Endothelial cell of umbilical vein (primary cell): ENCODE data around the gene MAST4. TPM values are rescaled to one million over a fixed set of nuclear protein-coding genes. Genes with fewer than 3 reads are reported as not detected.

Experiments
- BruUV-seq: library from RNA; stranded (reverse); fragments of 400-500 nt; replicated peaks from 2 replicates; lab custom pipeline; 2021; lab: Mats Ljungman, UMichigan
- CTCF ChIA-PET: fragments of 300-600, 350-600 bp; sonication (Branson Sonifier 250); formaldehyde crosslinking; loops from one replicate; lab custom pipeline; 2021; ENCODE audit warnings: antibody characterized with exemption, inconsistent platforms; lab: Charles Lee
- POLR2A ChIA-PET: fragments of 300-600, 350-600 bp; sonication (Branson Sonifier 250); formaldehyde crosslinking; loops from one replicate; lab custom pipeline; 2021; ENCODE audit warnings: antibody characterized with exemption, inconsistent platforms; lab: Charles Lee
- DNase-seq: peaks from one replicate; pipeline ENCODE4 v3.0.0-alpha.2; 2011; ENCODE audit warnings: low read depth, low spot score
- FAIRE-seq: peaks from 2 replicates; lab custom pipeline; 2011; peaks lifted over from hg19 to GRCh38; lab: Jason Lieb, UNC
- H2AFZ ChIP-seq: 2 replicates; pipeline ENCODE4 v1.6.0; 2012; ENCODE audit warnings: low read depth, low read length, control low read depth, inconsistent platforms
- H3K27ac ChIP-seq: 2 replicates; pipeline ENCODE4 v1.5.1; 2011; ENCODE audit warnings: low read depth, mild to moderate bottlenecking, control low read depth, low read length, moderate library complexity; ENCODE audit not compliant: insufficient read depth
- H3K27me3 ChIP-seq, 2 experiments: 2 replicates each; pipeline versions ENCODE4 v1.6.0 to v1.6.1; 2011; ENCODE audit warnings: low read length in 2 of 2, mixed read lengths in 1 of 2; ENCODE audit not compliant: control insufficient read depth in 2 of 2, insufficient read depth in 2 of 2
- H3K36me3 ChIP-seq, 2 experiments: 2 replicates in 1 of 2; 3 replicates in 1 of 2; pipeline ENCODE4 v1.5.1; 2011; ENCODE audit warnings: low read length in 2 of 2, mild to moderate bottlenecking in 1 of 2, moderate library complexity in 1 of 2; ENCODE audit not compliant: control insufficient read depth in 2 of 2, insufficient read depth in 2 of 2; ENCODE audit errors: extremely low read depth in 1 of 2
- H3K4me1 ChIP-seq: 3 replicates; pipeline ENCODE4 v1.5.1; 2011; ENCODE audit warnings: mild to moderate bottlenecking, low read length; ENCODE audit not compliant: control insufficient read depth, insufficient read depth; ENCODE audit errors: extremely low read depth
- H3K4me2 ChIP-seq: 2 replicates; pipeline ENCODE4 v1.6.1; 2011; ENCODE audit warnings: low read length, control low read depth, mixed read lengths; ENCODE audit not compliant: insufficient read depth
- H3K4me3 ChIP-seq, 3 experiments: fragments of 200-600 bp in 1 of 3; sonication (generic), shearing (Covaris generic) in 1 of 3; replicated peaks in 1 of 3; 2 replicates each; pipeline ENCODE4 v1.5.1; 2011 to 2016; ENCODE audit warnings: control low read depth in 3 of 3, low read length in 3 of 3, mild to moderate bottlenecking in 2 of 3, inconsistent platforms in 1 of 3, low read depth in 1 of 3, moderate library complexity in 1 of 3; ENCODE audit not compliant: insufficient read depth in 1 of 3
- H3K79me2 ChIP-seq: 2 replicates; pipeline ENCODE4 v1.6.0; 2012; ENCODE audit warnings: low read length, inconsistent platforms; ENCODE audit not compliant: control insufficient read depth, insufficient read depth
- H3K9ac ChIP-seq: replicated peaks from 2 replicates; pipeline ENCODE3; 2011; ENCODE audit warnings: low read length, control low read depth; ENCODE audit not compliant: insufficient read depth; ENCODE audit errors: extremely low read depth
- H3K9me1 ChIP-seq: replicated peaks from 3 replicates; pipeline ENCODE4 v1.6.0; 2011; ENCODE audit warnings: mild to moderate bottlenecking, low read length; ENCODE audit not compliant: control insufficient read depth, insufficient read depth; ENCODE audit errors: extremely low read depth
- H3K9me3 ChIP-seq: replicated peaks from 2 replicates; pipeline ENCODE4 v1.5.1; 2012; ENCODE audit warnings: low read length, inconsistent platforms; ENCODE audit not compliant: control insufficient read depth, insufficient read depth
- H4K20me1 ChIP-seq: replicated peaks from 2 replicates; pipeline ENCODE3; 2011; ENCODE audit warnings: mild to moderate bottlenecking, low read length; ENCODE audit not compliant: control insufficient read depth, insufficient read depth; ENCODE audit errors: extremely low read depth
- EZH2 ChIP-seq: IDR thresholded peaks from 2 replicates; pipeline ENCODE4 v1.6.1; 2012; ENCODE audit warnings: borderline replicate concordance, low read depth, mild to moderate bottlenecking, moderate library complexity, low read length, inconsistent platforms; ENCODE audit not compliant: severe bottlenecking
- FOS ChIP-seq: IDR thresholded peaks from 2 replicates; pipeline ENCODE4 v1.6.1; 2011; ENCODE audit warnings: mild to moderate bottlenecking, low read length, moderate library complexity, borderline replicate concordance; ENCODE audit not compliant: insufficient read depth
- GATA2 ChIP-seq: IDR thresholded peaks from 2 replicates; pipeline ENCODE4 v1.7.0; 2011; ENCODE audit warnings: low read depth, mild to moderate bottlenecking, moderate library complexity, mixed read lengths, low read length; ENCODE audit not compliant: insufficient read length, insufficient read depth
- JUN ChIP-seq: IDR thresholded peaks from 2 replicates; pipeline ENCODE4 v1.6.1; 2011; ENCODE audit warnings: borderline replicate concordance, low read depth; ENCODE audit not compliant: insufficient read length, insufficient read depth
- MAX ChIP-seq: IDR thresholded peaks from 2 replicates; pipeline ENCODE4 v1.6.1; 2011; ENCODE audit not compliant: insufficient read depth, insufficient read length
- MYC ChIP-seq: IDR thresholded peaks from one replicate; pipeline ENCODE4 v1.6.1; 2011; ENCODE audit warnings: mild to moderate bottlenecking, low read depth, low read length
- POLR2A ChIP-seq: IDR thresholded peaks from 2 replicates; pipeline ENCODE4 v1.6.1; 2012; ENCODE audit warnings: low read depth, mild to moderate bottlenecking, control low read depth, low read length
- POLR2AphosphoS5 ChIP-seq: IDR thresholded peaks from 2 replicates; pipeline ENCODE4 v1.6.1; 2012; ENCODE audit warnings: low read depth, mild to moderate bottlenecking, control low read depth, low read length, moderate library complexity; ENCODE audit not compliant: insufficient read depth
- dilution Hi-C: fragments of 300-500 bp; cut with MboI; formaldehyde crosslinking; loops from one replicate; pipeline ENCODE4 v1.15.0; 2019; ENCODE audit warnings: low sequenced_read_pairs; ENCODE audit not compliant: extremely low pct_ligation_motif_present
- intact Hi-C: fragments of 100-400 bp; cut with micrococcal nuclease; formaldehyde crosslinking; loops from one replicate; pipeline ENCODE4 v1.10.0; 2022
- polyA plus RNA-seq, 4 experiments: library from polyadenylated mRNA; depleted of rRNA in 3 of 4; stranded (reverse) in 3 of 4; unstranded in 1 of 4; fragments of >200 nt; gene quantifications; 2 replicates each; pipeline versions ENCODE4 v1.2.1 to v1.2.3, GENCODE V29; 2011 to 2012; ENCODE audit warnings: missing spikeins in 1 of 4
- total RNA-seq: library from RNA; stranded (reverse); gene quantifications from 2 replicates; pipeline ENCODE4 v1.2.3, GENCODE V29; 2021
- TF ChIP-seq, protein P1 (sequence below), 2 donors: IDR thresholded peaks; 1 replicate in 1 of 2; 2 replicates in 1 of 2; pipeline ENCODE4 v1.5.1; 2011; ENCODE audit warnings: low read length in 2 of 2, mild to moderate bottlenecking in 2 of 2, moderate library complexity in 2 of 2, control low read depth in 1 of 2, inconsistent platforms in 1 of 2, low read depth in 1 of 2; ENCODE audit not compliant: insufficient read depth in 1 of 2; ENCODE audit errors: extremely low read depth in 1 of 2

Gene MAST4
- total and polyA plus RNA-seq, 2 donors (not counting 3 experiments of a cell fraction or from before 2014, with no cell fraction given): 40.2 to 116 TPM

- no peak overlapping the region for H3K9ac ChIP-seq
- FAIRE-seq (no peak), DNase-seq (no peak)
- H3K27ac ChIP-seq: no peak overlapping the region
- no peaks in the 10 kb centered on the region for H3K4me1 ChIP-seq
- no peak overlapping the region for H3K4me2 ChIP-seq
- H3K4me3 ChIP-seq: no peak overlapping the region
- H3K9me1 ChIP-seq: no peaks in the 10 kb centered on the region
- H3K9me3 ChIP-seq: no peaks in the 10 kb centered on the region
- CTCF ChIA-PET: interaction anchor here (0.8 to 1.9 kb wide), 5 partner anchors 10 to 1106 kb away, joined by 3 to 6 read pairs (median 4); no protein-coding TSS in a partner anchor
- H3K36me3 ChIP-seq: peaks cover 29 to 52% of the 10 kb centered on the region in 2 experiments
- no peak overlapping the region for H2AFZ ChIP-seq
- BruUV-seq: no TSS peak
- no peaks in the 10 kb centered on the region for H4K20me1 ChIP-seq
- TF ChIP-seq, protein P1, sequence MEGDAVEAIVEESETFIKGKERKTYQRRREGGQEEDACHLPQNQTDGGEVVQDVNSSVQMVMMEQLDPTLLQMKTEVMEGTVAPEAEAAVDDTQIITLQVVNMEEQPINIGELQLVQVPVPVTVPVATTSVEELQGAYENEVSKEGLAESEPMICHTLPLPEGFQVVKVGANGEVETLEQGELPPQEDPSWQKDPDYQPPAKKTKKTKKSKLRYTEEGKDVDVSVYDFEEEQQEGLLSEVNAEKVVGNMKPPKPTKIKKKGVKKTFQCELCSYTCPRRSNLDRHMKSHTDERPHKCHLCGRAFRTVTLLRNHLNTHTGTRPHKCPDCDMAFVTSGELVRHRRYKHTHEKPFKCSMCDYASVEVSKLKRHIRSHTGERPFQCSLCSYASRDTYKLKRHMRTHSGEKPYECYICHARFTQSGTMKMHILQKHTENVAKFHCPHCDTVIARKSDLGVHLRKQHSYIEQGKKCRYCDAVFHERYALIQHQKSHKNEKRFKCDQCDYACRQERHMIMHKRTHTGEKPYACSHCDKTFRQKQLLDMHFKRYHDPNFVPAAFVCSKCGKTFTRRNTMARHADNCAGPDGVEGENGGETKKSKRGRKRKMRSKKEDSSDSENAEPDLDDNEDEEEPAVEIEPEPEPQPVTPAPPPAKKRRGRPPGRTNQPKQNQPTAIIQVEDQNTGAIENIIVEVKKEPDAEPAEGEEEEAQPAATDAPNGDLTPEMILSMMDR (IDR thresholded peaks at IDR 0.05; ENCODE audit: extremely low read depth in 1 of 2, insufficient read depth in 1 of 2, low read depth in 1 of 2, low read length in 2 of 2): no peak
- no peak for TF ChIP-seq POLR2A
- TF ChIP-seq MAX: no peak
- no peak for TF ChIP-seq FOS
- no peak for TF ChIP-seq GATA2
- no peak for TF ChIP-seq MYC
- no peak for TF ChIP-seq JUN
- no peak for TF ChIP-seq EZH2
- TF ChIP-seq POLR2AphosphoS5: no peak
- intact Hi-C loops: no loop called here
- no peaks in the 10 kb centered on the region for H3K79me2 ChIP-seq
- H3K27me3 ChIP-seq: no peaks in the 10 kb centered on the region
- dilution Hi-C loops: no loop called here
- POLR2A ChIA-PET: no interaction called here
These were observed 550.8 kb downstream of the MAST4 start for GRCh38 chr5:67146981-67147380.
